SU-DHL-6 (cell line): ENCODE measurements around the gene RCAN2.

ENCODE experiments used
- CTCF ChIP-seq: fragments of 200-600 bp; sonication (generic); IDR thresholded peaks from one replicate; pipeline ENCODE4 v1.5.1; 2017; ENCODE audit warnings: antibody characterized with exemption, mild to moderate bottlenecking, low read length, moderate library complexity; ENCODE audit not compliant: insufficient read depth, poor library complexity, severe bottlenecking
- EZH2phosphoT487 ChIP-seq: fragments of 200-600 bp; sonication (generic), shearing (Covaris generic); conservative IDR thresholded peaks from 2 replicates; pipeline ENCODE4 v1.6.1; 2018; ENCODE audit warnings: mild to moderate bottlenecking, antibody characterized with exemption, low read length, moderate library complexity, mixed read lengths

- TF ChIP-seq CTCF (no peak), EZH2phosphoT487 (no peak)
Observed at GRCh38 chr6:46381579-46381978, 109.7 kb downstream of the RCAN2 start.
